Psoas muscle (tissue), 8 donors: ENCODE data around the gene SLC1A2. TPM values are rescaled to one million over a fixed set of nuclear protein-coding genes. Genes with fewer than 3 reads are reported as not detected.

Source experiments
- ATAC-seq, 4 donors: fragments of 200-7000 bp; cut with Tn5 transposase; one replicate each; pipeline ENCODE4 v1.9.1; 2020; ENCODE audit warnings: moderate library complexity in 3 of 4, mild to moderate bottlenecking in 2 of 4
- DNase-seq, 2 donors: peaks; one replicate each; pipeline ENCODE4 v3.0.0-alpha.2; 2020
- H3K27ac ChIP-seq: fragments of 200-600 bp; one replicate; pipeline ENCODE4 v1.8.0; 2022
- H3K27me3 ChIP-seq, 3 donors: fragments of 200-600 bp in 1 of 3; one replicate each; pipeline versions ENCODE4 v1.6.1 to v1.8.0; 2013 to 2022; ENCODE audit warnings: low read length in 2 of 3, mild to moderate bottlenecking in 2 of 3, moderate library complexity in 1 of 3; ENCODE audit not compliant: insufficient read depth in 3 of 3
- H3K36me3 ChIP-seq, 2 donors: fragments of 200-600 bp in 1 of 2; one replicate each; pipeline versions ENCODE4 v1.6.1 to v1.8.0; 2013 to 2022; ENCODE audit warnings: low read depth in 1 of 2, mild to moderate bottlenecking in 1 of 2, moderate library complexity in 1 of 2; ENCODE audit not compliant: insufficient read depth in 1 of 2
- H3K4me1 ChIP-seq: fragments of 200-600 bp; one replicate; pipeline ENCODE4 v1.8.0; 2022
- H3K4me3 ChIP-seq: fragments of 200-600 bp; one replicate; pipeline ENCODE4 v1.8.0; 2022; ENCODE audit warnings: mild to moderate bottlenecking
- H3K9me3 ChIP-seq: fragments of 200-600 bp; one replicate; pipeline ENCODE4 v1.8.0; 2022
- WGBS, 3 donors: extraction: QIAGEN DNeasy Blood & Tissue Kit; methylation state at CpG; one replicate each; pipeline versions ENCODE4 v1.1.6 to v1.1.7; 2013; 5-methylcytosine and 5-hydroxymethylcytosine counted together
- intact Hi-C, 2 donors: fragments of 100-400 bp; cut with DNase I; formaldehyde crosslinking; loops; one replicate each; pipeline versions ENCODE4 v1.11.0 to v1.14.2; 2022
- polyA plus RNA-seq, 3 donors: library from polyadenylated mRNA; stranded (reverse); fragments of 200-250 nt; gene quantifications; one replicate each; pipeline ENCODE4 v1.2.3, GENCODE V29; 2013
- total RNA-seq, 4 donors: library from RNA; stranded (reverse); fragmentation: NEBNext Ultra II Directional in 2 of 4; extraction: Animal tissue kit (Norgen Biotek cat#: 25700) in 2 of 4; gene quantifications; one replicate each; pipeline versions ENCODE4 v1.2.1 to v1.2.4, GENCODE V29; 2021 to 2023
- TF ChIP-seq, protein P1 (sequence below): fragments of 200-600 bp; IDR thresholded peaks from one replicate; pipeline ENCODE4 v1.8.0; 2022; ENCODE audit warnings: antibody characterized with exemption
- donor health status: healthy with polysubstance abuse.
- donor health status: DM: no; HTN: no; CAD: no; lungs with moderate emphysema.
- donor health status: Bipolar disorder and iron deficiency.
- donor health status: healthy.
- donor health status: DM: yes; HTN: yes; CAD: no.
- donor health status: DM: no; HTN: no; CAD: no.
- donor health status: DM: no; HTN: no; CAD: no.
- donor health status: DM: yes; HTN: yes; CAD: no.

The SLC1A2 gene
- total and polyA plus RNA-seq, 7 donors = 0.05 to 2.0 (median 0.35) TPM

- DNase-seq (no peak), ATAC-seq (no peak)
- WGBS, 3 donors = 82 to 89% (median 85%) methylated on average over 3 of the region's 3 CpGs
- TF ChIP-seq, protein P1, sequence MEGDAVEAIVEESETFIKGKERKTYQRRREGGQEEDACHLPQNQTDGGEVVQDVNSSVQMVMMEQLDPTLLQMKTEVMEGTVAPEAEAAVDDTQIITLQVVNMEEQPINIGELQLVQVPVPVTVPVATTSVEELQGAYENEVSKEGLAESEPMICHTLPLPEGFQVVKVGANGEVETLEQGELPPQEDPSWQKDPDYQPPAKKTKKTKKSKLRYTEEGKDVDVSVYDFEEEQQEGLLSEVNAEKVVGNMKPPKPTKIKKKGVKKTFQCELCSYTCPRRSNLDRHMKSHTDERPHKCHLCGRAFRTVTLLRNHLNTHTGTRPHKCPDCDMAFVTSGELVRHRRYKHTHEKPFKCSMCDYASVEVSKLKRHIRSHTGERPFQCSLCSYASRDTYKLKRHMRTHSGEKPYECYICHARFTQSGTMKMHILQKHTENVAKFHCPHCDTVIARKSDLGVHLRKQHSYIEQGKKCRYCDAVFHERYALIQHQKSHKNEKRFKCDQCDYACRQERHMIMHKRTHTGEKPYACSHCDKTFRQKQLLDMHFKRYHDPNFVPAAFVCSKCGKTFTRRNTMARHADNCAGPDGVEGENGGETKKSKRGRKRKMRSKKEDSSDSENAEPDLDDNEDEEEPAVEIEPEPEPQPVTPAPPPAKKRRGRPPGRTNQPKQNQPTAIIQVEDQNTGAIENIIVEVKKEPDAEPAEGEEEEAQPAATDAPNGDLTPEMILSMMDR = no peak
- intact Hi-C loops = loop anchor here (5.0 kb wide), 2 partner anchors 130 to 145 kb away; no protein-coding TSS in a partner anchor
- Histone ChIP-seq H3K27me3 (peaks cover 0 to 3% (median 0%) of the 10 kb centered on the region in 3 donors), H3K4me1 (no peaks in the 10 kb centered on the region), H3K9me3 (no peaks in the 10 kb centered on the region), H3K27ac (no peak overlapping the region), H3K36me3 (no peaks in the 10 kb centered on the region), H3K4me3 (no peak overlapping the region)
These were observed 157.3 kb downstream of the SLC1A2 start for GRCh38 chr11:35262056-35262455.

DNA sequence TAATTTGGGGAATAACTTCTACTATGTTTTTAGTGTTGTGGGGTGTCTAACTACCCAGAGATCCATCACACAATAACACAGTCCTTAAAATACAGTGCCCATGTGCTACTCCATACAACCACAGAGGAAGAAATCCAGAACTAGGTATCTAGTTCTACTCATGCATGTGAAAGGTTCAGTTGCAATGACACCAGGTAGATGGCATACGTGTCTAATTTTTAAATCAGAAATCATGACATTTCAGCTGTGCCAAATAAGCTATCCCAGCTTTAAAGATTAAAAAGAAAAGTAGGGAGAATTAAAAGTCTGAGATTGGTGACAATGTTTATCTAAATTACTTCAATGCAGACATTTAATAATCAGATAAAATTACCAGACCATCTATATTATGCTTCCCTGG is 158.2 kb downstream of the SLC1A2 start:
- H3K4me1 ChIP-seq = no peaks in the 10 kb centered on the region
- ATAC-seq (no peak), DNase-seq (no peak)
- TF ChIP-seq, protein P1 = no peak
- intact Hi-C loops = loop anchor here (5.0 kb wide), 2 partner anchors 131 to 146 kb away; no protein-coding TSS in a partner anchor
- H3K4me3 ChIP-seq = no peak overlapping the region
- H3K36me3 ChIP-seq = no peaks in the 10 kb centered on the region
- no peaks in the 10 kb centered on the region for H3K9me3 ChIP-seq
- H3K27ac ChIP-seq = no peak overlapping the region
- 73 to 90% (median 77%) methylated on average over 1 of the region's 1 CpG for WGBS, 3 donors
- H3K27me3 ChIP-seq = peaks cover 0 to 3% (median 0%) of the 10 kb centered on the region in 3 donors

- WGBS, 3 donors = 59 to 62% (median 62%) methylated on average over 10 of the region's 10 CpGs
- intact Hi-C loops = loop anchor here (5.0 kb wide), 2 partner anchors 132 to 147 kb away; no protein-coding TSS in a partner anchor
- Histone ChIP-seq H3K4me1 (no peaks in the 10 kb centered on the region), H3K4me3 (no peak overlapping the region), H3K27me3 (peaks cover 0 to 3% (median 0%) of the 10 kb centered on the region in 3 donors), H3K36me3 (no peaks in the 10 kb centered on the region), H3K27ac (no peak overlapping the region), H3K9me3 (no peaks in the 10 kb centered on the region)
- TF ChIP-seq, protein P1 = no peak
- ATAC-seq = no peak
- DNase-seq = no peak
These were observed 158.9 kb downstream of the SLC1A2 start for GRCh38 chr11:35260342-35260985.

GRCh38 chr11:35259529-35259928 is 159.8 kb downstream of the SLC1A2 start:
- intact Hi-C loops = no loop called here
- ATAC-seq = no peak
- TF ChIP-seq, protein P1 = no peak
- Histone ChIP-seq H3K36me3 (no peaks in the 10 kb centered on the region), H3K4me1 (no peaks in the 10 kb centered on the region), H3K27me3 (peaks cover 0 to 3% (median 0%) of the 10 kb centered on the region in 3 donors), H3K4me3 (no peak overlapping the region), H3K27ac (no peak overlapping the region), H3K9me3 (no peaks in the 10 kb centered on the region)
- WGBS, 3 donors = 81 to 87% (median 84%) methylated on average over 2 of the region's 2 CpGs
- DNase-seq = no peak
